IMR-90 (cell line): Measurements from ENCODE around the gene GATAD2A. TPM values are rescaled to one million over a fixed set of nuclear protein-coding genes. Genes with fewer than 3 reads are reported as not detected.
A peak's percentile ranks its signal among the peaks of the same experiment; 100 is the strongest.

Experiments used
- ATAC-seq: fragments of 200-7000 bp; cut with Tn5 transposase; 2 replicates; pipeline ENCODE4 v1.9.1; 2020; ENCODE audit warnings: low read depth, mild to moderate bottlenecking, moderate library complexity
- BruUV-seq: library from RNA; stranded (reverse); fragments of 400-500 nt; replicated peaks from 2 replicates; lab custom pipeline; 2021; lab: Mats Ljungman, UMichigan
- CTCF ChIA-PET: fragments of 300-600 bp; formaldehyde crosslinking; extraction: SDS; loops from one replicate; lab custom pipeline; 2021; ENCODE audit warnings: antibody characterized with exemption; lab: Yijun Ruan, JAX
- POLR2A ChIA-PET: fragments of 300-600 bp; sonication (Branson Sonifier 250); formaldehyde crosslinking; loops from one replicate; lab custom pipeline; 2022; ENCODE audit warnings: antibody characterized with exemption; ENCODE audit not compliant: unreplicated experiment; lab: Charles Lee
- DNase-seq: peaks from one replicate; pipeline ENCODE4 v3.0.0; 2013
- H2AFZ ChIP-seq: replicated peaks from 2 replicates; pipeline ENCODE3; 2013; ENCODE audit warnings: low read length, mild to moderate bottlenecking; ENCODE audit not compliant: poor library complexity
- H2AK5ac ChIP-seq: 2 replicates; pipeline ENCODE4 v1.6.1; 2013; ENCODE audit warnings: low read depth, low read length, inconsistent platforms
- H2AK9ac ChIP-seq: replicated peaks from 2 replicates; pipeline ENCODE3; 2013; ENCODE audit warnings: mild to moderate bottlenecking, low read depth, low read length, moderate library complexity; ENCODE audit not compliant: poor library complexity
- H2BK120ac ChIP-seq: 2 replicates; pipeline ENCODE4 v1.6.1; 2013; ENCODE audit warnings: low read depth, low read length, inconsistent platforms
- H2BK15ac ChIP-seq: 3 replicates; pipeline ENCODE4 v1.6.1; 2013; ENCODE audit warnings: low read depth, low read length, inconsistent platforms
- H2BK20ac ChIP-seq: 2 replicates; pipeline ENCODE4 v1.6.1; 2013; ENCODE audit warnings: low read depth, mild to moderate bottlenecking, inconsistent platforms, low read length, moderate library complexity
- H2BK5ac ChIP-seq: 2 replicates; pipeline ENCODE4 v1.6.1; 2013; ENCODE audit warnings: mild to moderate bottlenecking, low read depth, low read length, inconsistent platforms; ENCODE audit not compliant: poor library complexity, severe bottlenecking
- H3K14ac ChIP-seq: replicated peaks from 2 replicates; pipeline ENCODE4 v1.6.1; 2013; ENCODE audit warnings: low read depth, low read length, inconsistent platforms
- H3K18ac ChIP-seq: 2 replicates; pipeline ENCODE4 v1.6.1; 2013; ENCODE audit warnings: low read depth, low read length, control low read depth
- H3K23ac ChIP-seq: 2 replicates; pipeline ENCODE4 v1.6.1; 2013; ENCODE audit warnings: low read depth, low read length, inconsistent platforms
- H3K27ac ChIP-seq: 2 replicates; pipeline ENCODE4 v1.5.1; 2013; ENCODE audit warnings: mild to moderate bottlenecking, control low read depth, low read length; ENCODE audit not compliant: insufficient read depth
- H3K27me3 ChIP-seq: 2 replicates; pipeline ENCODE4 v1.6.1; 2013; ENCODE audit warnings: low read length; ENCODE audit not compliant: control insufficient read depth, insufficient read depth
- H3K36me3 ChIP-seq: 2 replicates; pipeline ENCODE4 v1.6.1; 2013; ENCODE audit warnings: low read length, mixed read lengths; ENCODE audit not compliant: control insufficient read depth, insufficient read depth
- H3K4ac ChIP-seq: 2 replicates; pipeline ENCODE4 v1.6.1; 2013; ENCODE audit warnings: low read depth, low read length, inconsistent platforms
- H3K4me1 ChIP-seq: 2 replicates; pipeline ENCODE4 v1.6.1; 2013; ENCODE audit warnings: low read length, mixed read lengths; ENCODE audit not compliant: control insufficient read depth, insufficient read depth
- H3K4me2 ChIP-seq: 2 replicates; pipeline ENCODE4 v1.6.1; 2013; ENCODE audit warnings: low read depth, mild to moderate bottlenecking, control low read depth, low read length, moderate library complexity
- H3K4me3 ChIP-seq: 2 replicates; pipeline ENCODE4 v1.5.1; 2013; ENCODE audit warnings: low read depth, mild to moderate bottlenecking, control low read depth, low read length, moderate library complexity; ENCODE audit not compliant: insufficient read depth
- H3K56ac ChIP-seq: 2 replicates; pipeline ENCODE4 v1.6.1; 2013; ENCODE audit warnings: low read length, inconsistent platforms; ENCODE audit not compliant: insufficient read depth; ENCODE audit errors: extremely low read depth
- H3K79me1 ChIP-seq, 2 experiments: 2 replicates each; pipeline ENCODE4 v1.6.1; 2013; ENCODE audit warnings: low read length in 2 of 2, inconsistent platforms in 1 of 2, low read depth in 1 of 2
- H3K9ac ChIP-seq: 2 replicates; pipeline ENCODE4 v1.6.1; 2013; ENCODE audit warnings: low read depth, low read length, control low read depth
- H3K9me1 ChIP-seq: 2 replicates; pipeline ENCODE4 v1.6.1; 2013; ENCODE audit warnings: low read length, inconsistent platforms; ENCODE audit not compliant: insufficient read depth
- H3K9me3 ChIP-seq: 2 replicates; pipeline ENCODE4 v1.6.1; 2013; ENCODE audit warnings: low read length; ENCODE audit not compliant: control insufficient read depth, insufficient read depth
- H4K20me1 ChIP-seq: 2 replicates; pipeline ENCODE4 v1.6.1; 2013; ENCODE audit warnings: low read length, inconsistent platforms; ENCODE audit not compliant: insufficient read depth
- H4K5ac ChIP-seq: 2 replicates; pipeline ENCODE4 v1.6.1; 2013; ENCODE audit warnings: mild to moderate bottlenecking, low read depth, low read length, control low read depth
- H4K8ac ChIP-seq, 2 experiments: 2 replicates each; pipeline ENCODE4 v1.6.1; 2013; ENCODE audit warnings: low read depth in 2 of 2, low read length in 2 of 2, control low read depth in 1 of 2, inconsistent platforms in 1 of 2
- H4K91ac ChIP-seq: 2 replicates; pipeline ENCODE4 v1.6.1; 2013; ENCODE audit warnings: low read depth, low read length, inconsistent platforms; ENCODE audit not compliant: insufficient read depth
- BHLHE40 ChIP-seq: fragments of 150-350 bp; IDR thresholded peaks from 2 replicates; pipeline ENCODE4 v1.6.1; 2016; ENCODE audit warnings: mild to moderate bottlenecking, low read depth, low read length
- CEBPB ChIP-seq: IDR thresholded peaks from 2 replicates; pipeline ENCODE4 v1.6.1; 2012; ENCODE audit warnings: low read depth, low read length, improper control_type of control experiment
- CHD1 ChIP-seq: IDR thresholded peaks from 2 replicates; pipeline ENCODE4 v1.6.1; 2012; ENCODE audit warnings: low read depth, low read length, improper control_type of control experiment
- FOS ChIP-seq: fragments of 150-350 bp; IDR thresholded peaks from 2 replicates; pipeline ENCODE4 v1.6.1; 2016; ENCODE audit warnings: low read depth, low read length
- MAZ ChIP-seq: IDR thresholded peaks from 2 replicates; pipeline ENCODE4 v1.6.1; 2012; ENCODE audit warnings: low read depth, mild to moderate bottlenecking, low read length, improper control_type of control experiment, moderate library complexity, borderline replicate concordance
- MXI1 ChIP-seq: IDR thresholded peaks from 2 replicates; pipeline ENCODE4 v1.6.1; 2012; ENCODE audit warnings: low read depth, mild to moderate bottlenecking, low read length, moderate library complexity, borderline replicate concordance
- NFE2L2 ChIP-seq: fragments of 150-350 bp; IDR thresholded peaks from 2 replicates; pipeline ENCODE4 v1.6.1; 2016; ENCODE audit warnings: low read depth, mild to moderate bottlenecking, low read length
- POLR2A ChIP-seq: IDR thresholded peaks from 2 replicates; pipeline ENCODE4 v1.6.1; 2012; ENCODE audit warnings: mild to moderate bottlenecking, low read depth, low read length
- RAD21 ChIP-seq: IDR thresholded peaks from 2 replicates; pipeline ENCODE4 v1.6.1; 2012; ENCODE audit warnings: low read length, improper control_type of control experiment
- RCOR1 ChIP-seq: IDR thresholded peaks from 2 replicates; pipeline ENCODE4 v1.6.1; 2012; ENCODE audit warnings: mild to moderate bottlenecking, low read length, improper control_type of control experiment; ENCODE audit not compliant: insufficient replicate concordance
- RFX5 ChIP-seq: IDR thresholded peaks from 2 replicates; pipeline ENCODE4 v1.8.0; 2012; ENCODE audit warnings: low read depth, mild to moderate bottlenecking, low read length, moderate library complexity
- WGBS, 2 experiments: methylation state at CpG; one replicate each; pipeline versions ENCODE4 v1.1.5 to v1.1.7; 2013; ENCODE audit warnings: missing lambda C conversion rate in 2 of 2; ENCODE audit not compliant: insufficient read length in 1 of 2; ENCODE audit errors: extremely low coverage in 2 of 2; 5-methylcytosine and 5-hydroxymethylcytosine counted together
- dilution Hi-C: fragments of 300-500 bp; cut with HindIII; formaldehyde crosslinking; loops from one replicate; pipeline ENCODE4 v1.14.3; 2018; ENCODE audit warnings: low sequenced_read_pairs; ENCODE audit not compliant: unreplicated experiment
- in situ Hi-C: fragments of 300-500 bp; cut with MboI; formaldehyde crosslinking; loops from 3 replicates; pipeline ENCODE4 v1.14.3; 2019; ENCODE audit warnings: low sequenced_read_pairs, inconsistent platforms, mixed read lengths
- intact Hi-C: fragments of 100-400 bp; cut with micrococcal nuclease; formaldehyde crosslinking; loops from 2 replicates; pipeline ENCODE4 v1.10.0; 2022
- polyA plus RNA-seq, 3 experiments: library from polyadenylated mRNA; depleted of rRNA; stranded (reverse); fragments of >200 nt; gene quantifications; 2 replicates each; pipeline ENCODE4 v1.2.3, GENCODE V29; 2012; ENCODE audit warnings: low replicate concordance in 1 of 3
- total RNA-seq: library from RNA; depleted of rRNA; stranded (reverse); fragments of >200 nt; gene quantifications from 2 replicates; pipeline ENCODE4 v1.2.3, GENCODE V29; 2012
- TF ChIP-seq, protein P1 (sequence below): conservative IDR thresholded peaks from 2 replicates; pipeline ENCODE4 v1.5.1; 2012; ENCODE audit warnings: mild to moderate bottlenecking, low read depth, low read length, improper control_type of control experiment
- TF ChIP-seq, protein P2 (sequence below): fragments of 150-350 bp; IDR thresholded peaks from 2 replicates; pipeline ENCODE4 v1.6.1; 2017; ENCODE audit warnings: mild to moderate bottlenecking, antibody characterized with exemption, low read length, low read depth
- TF ChIP-seq, protein P3 (sequence below): fragments of 150-350 bp; IDR thresholded peaks from 2 replicates; pipeline ENCODE4 v1.6.1; 2016; ENCODE audit warnings: low read depth, mild to moderate bottlenecking, low read length, moderate library complexity, borderline replicate concordance

The GATAD2A gene
- total and polyA plus RNA-seq, 2 of the 4 experiments (the other 2 are of a cell fraction): 23.5 to 33.2 TPM

DNA sequence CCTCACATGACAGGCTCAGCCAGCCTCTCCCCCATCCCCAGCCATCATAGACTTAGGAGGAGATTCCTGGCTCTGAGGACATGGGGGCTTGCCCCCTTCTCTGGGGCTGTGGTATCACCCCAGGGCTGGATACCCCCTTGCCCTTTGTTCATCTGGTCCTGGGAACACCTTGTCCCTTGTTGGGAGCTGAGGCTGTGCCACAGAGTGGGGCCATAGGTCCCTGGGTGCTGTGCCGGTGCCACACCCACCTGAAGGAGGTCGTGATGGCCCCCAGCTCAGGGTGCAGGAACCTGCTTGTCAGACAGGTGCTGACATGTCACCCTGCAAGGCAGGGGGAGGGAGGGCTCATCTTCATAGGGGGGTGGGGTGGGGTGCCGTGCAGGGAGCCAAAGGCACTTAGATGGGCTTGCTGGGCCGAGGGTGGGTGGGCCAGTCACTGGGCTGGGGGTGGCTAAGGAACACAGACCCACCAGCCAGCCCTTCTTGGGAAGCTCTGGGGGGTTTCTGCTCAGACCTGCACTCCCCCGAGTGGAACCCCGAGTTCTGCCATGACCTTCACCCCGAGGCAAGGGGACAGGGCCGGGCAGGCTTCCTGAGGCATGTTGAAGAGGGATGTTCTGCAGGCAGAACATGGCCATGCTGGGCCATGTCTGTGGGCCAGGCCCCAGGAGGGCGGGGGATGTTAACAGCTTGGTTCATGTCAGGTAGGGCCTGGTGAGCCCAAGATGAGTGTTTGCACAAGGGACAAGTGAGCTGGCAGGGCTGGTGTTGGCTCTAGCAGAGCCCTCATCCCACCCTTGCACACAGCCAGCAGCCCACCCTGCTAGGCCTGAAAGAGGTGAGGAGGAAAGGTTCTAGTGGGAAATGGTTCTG is 81.8 kb downstream of the GATAD2A start:
- Histone ChIP-seq H3K9me3 (no peaks in the 10 kb centered on the region), H2BK120ac (no peak overlapping the region), H3K18ac (no peak overlapping the region), H3K4me3 (no peak overlapping the region), H4K20me1 (peaks cover 7% of the 10 kb centered on the region; the same call in 1 of the 2 replicates), H2AK9ac (peak overlapping the region; percentile 73), H3K56ac (no peak overlapping the region), H4K5ac (no peak overlapping the region), H2BK15ac (no peak overlapping the region), H3K9ac (no peak overlapping the region), H3K36me3 (peaks cover 7% of the 10 kb centered on the region), H2AFZ (no peak overlapping the region), H4K8ac (peak overlapping the region in 1 of 2 experiments; percentile 94; a peak in 1 of 4 replicates), H2BK5ac (no peak overlapping the region), H3K9me1 (peaks cover 25% of the 10 kb centered on the region), H3K79me1 (peaks cover 18 to 86% of the 10 kb centered on the region in 2 experiments), H3K14ac (0 out of 2 replicates have a peak overlapping the region, but pooled peaks have one; percentile 18), H3K27me3 (no peaks in the 10 kb centered on the region), H3K4me1 (peaks cover 45% of the 10 kb centered on the region), H4K91ac (peak overlapping the region; percentile 83; the same call in 1 of the 2 replicates), H3K23ac (no peak overlapping the region), H2AK5ac (peak overlapping the region; percentile 90; the same call in 1 of the 2 replicates), H2BK20ac (no peak overlapping the region), H3K4me2 (no peak overlapping the region), H3K27ac (0 out of 2 replicates have a peak overlapping the region, but pooled peaks have one; percentile 3), H3K4ac (peak overlapping the region; percentile 96)
- 80% methylated on average over 3 of the region's 9 CpGs; no CpG with 5 or more reads in 1 of the 2 experiments for WGBS, 2 experiments
- BruUV-seq: no TSS peak
- intact Hi-C loops: loop anchor here (5.0 kb wide), 1 partner anchor 100 kb away; no protein-coding TSS in a partner anchor
- CTCF ChIA-PET: no interaction called here
- no peak for ATAC-seq
- dilution Hi-C loops: no loop called here
- POLR2A ChIA-PET: no interaction called here
- in situ Hi-C loops: no loop called here
- DNase-seq: no peak
- TF ChIP-seq, protein P1, sequence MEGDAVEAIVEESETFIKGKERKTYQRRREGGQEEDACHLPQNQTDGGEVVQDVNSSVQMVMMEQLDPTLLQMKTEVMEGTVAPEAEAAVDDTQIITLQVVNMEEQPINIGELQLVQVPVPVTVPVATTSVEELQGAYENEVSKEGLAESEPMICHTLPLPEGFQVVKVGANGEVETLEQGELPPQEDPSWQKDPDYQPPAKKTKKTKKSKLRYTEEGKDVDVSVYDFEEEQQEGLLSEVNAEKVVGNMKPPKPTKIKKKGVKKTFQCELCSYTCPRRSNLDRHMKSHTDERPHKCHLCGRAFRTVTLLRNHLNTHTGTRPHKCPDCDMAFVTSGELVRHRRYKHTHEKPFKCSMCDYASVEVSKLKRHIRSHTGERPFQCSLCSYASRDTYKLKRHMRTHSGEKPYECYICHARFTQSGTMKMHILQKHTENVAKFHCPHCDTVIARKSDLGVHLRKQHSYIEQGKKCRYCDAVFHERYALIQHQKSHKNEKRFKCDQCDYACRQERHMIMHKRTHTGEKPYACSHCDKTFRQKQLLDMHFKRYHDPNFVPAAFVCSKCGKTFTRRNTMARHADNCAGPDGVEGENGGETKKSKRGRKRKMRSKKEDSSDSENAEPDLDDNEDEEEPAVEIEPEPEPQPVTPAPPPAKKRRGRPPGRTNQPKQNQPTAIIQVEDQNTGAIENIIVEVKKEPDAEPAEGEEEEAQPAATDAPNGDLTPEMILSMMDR: no peak
- TF ChIP-seq CEBPB (no peak), NFE2L2 (no peak), RAD21 (no peak), RFX5 (no peak), RCOR1 (no peak), POLR2A (no peak), MAZ (no peak), BHLHE40 (no peak), MXI1 (no peak), FOS (no peak), CHD1 (no peak)
- TF ChIP-seq, protein P2, sequence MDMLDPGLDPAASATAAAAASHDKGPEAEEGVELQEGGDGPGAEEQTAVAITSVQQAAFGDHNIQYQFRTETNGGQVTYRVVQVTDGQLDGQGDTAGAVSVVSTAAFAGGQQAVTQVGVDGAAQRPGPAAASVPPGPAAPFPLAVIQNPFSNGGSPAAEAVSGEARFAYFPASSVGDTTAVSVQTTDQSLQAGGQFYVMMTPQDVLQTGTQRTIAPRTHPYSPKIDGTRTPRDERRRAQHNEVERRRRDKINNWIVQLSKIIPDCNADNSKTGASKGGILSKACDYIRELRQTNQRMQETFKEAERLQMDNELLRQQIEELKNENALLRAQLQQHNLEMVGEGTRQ: no peak
- TF ChIP-seq, protein P3, sequence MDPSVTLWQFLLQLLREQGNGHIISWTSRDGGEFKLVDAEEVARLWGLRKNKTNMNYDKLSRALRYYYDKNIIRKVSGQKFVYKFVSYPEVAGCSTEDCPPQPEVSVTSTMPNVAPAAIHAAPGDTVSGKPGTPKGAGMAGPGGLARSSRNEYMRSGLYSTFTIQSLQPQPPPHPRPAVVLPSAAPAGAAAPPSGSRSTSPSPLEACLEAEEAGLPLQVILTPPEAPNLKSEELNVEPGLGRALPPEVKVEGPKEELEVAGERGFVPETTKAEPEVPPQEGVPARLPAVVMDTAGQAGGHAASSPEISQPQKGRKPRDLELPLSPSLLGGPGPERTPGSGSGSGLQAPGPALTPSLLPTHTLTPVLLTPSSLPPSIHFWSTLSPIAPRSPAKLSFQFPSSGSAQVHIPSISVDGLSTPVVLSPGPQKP: no peak
